HG02588 (cell line): Measurements from ENCODE around the gene IDS.

Experiments used
- ATAC-seq: cut with Tn5 transposase; IDR thresholded peaks from one replicate; pipeline ENCODE4 v1.9.1; 2021; ENCODE audit warnings: mild to moderate bottlenecking, moderate library complexity; ENCODE audit not compliant: unreplicated experiment

The IDS gene

GRCh38 chrX:149462849-149463248 is 42.3 kb downstream of the IDS start:
- no peak for ATAC-seq

- ATAC-seq: no peak
These were observed 43.4 kb downstream of the IDS start for GRCh38 chrX:149461746-149462145.

GRCh38 chrX:149458586-149458985 is 46.5 kb downstream of the IDS start:
- ATAC-seq: no peak

- ATAC-seq: no peak
These were observed 48.4 kb downstream of the IDS start for GRCh38 chrX:149456476-149457245.

GRCh38 chrX:149455934-149456333 is 49.2 kb downstream of the IDS start:
- ATAC-seq: no peak

GRCh38 chrX:149453906-149454822 is 50.9 kb downstream of the IDS start:
- ATAC-seq: no peak

GRCh38 chrX:149453030-149453429 is 52.1 kb downstream of the IDS start:
- no peak for ATAC-seq

GRCh38 chrX:149433451-149433850 is 71.7 kb downstream of the IDS start:
- no peak for ATAC-seq

- ATAC-seq: no peak
These were observed 72.1 kb downstream of the IDS start for GRCh38 chrX:149433051-149433450.
